CD1c-positive myeloid dendritic cell (primary cell): ENCODE measurements around the gene S1PR4.
"Not testable (repeated sequence)": the region's sequence is repeated elsewhere in the genome, so short reads cannot be mapped to it uniquely, and the experiment has no call there.

ENCODE experiments used
- DNase-seq: peaks from one replicate; pipeline ENCODE4 v3.0.0-alpha.2; 2016; ENCODE audit errors: extremely low spot score

S1PR4 gene

GRCh38 chr19:3179739-3180293, 1.2 kb downstream of the S1PR4 start:
- peak; percentile 44 for DNase-seq

GRCh38 chr19:3183721-3184641, 5.4 kb downstream of the S1PR4 start:
- DNase-seq: no peak

- no peak for DNase-seq
These were observed 6.4 kb downstream of the S1PR4 start for GRCh38 chr19:3184847-3185460.

DNA sequence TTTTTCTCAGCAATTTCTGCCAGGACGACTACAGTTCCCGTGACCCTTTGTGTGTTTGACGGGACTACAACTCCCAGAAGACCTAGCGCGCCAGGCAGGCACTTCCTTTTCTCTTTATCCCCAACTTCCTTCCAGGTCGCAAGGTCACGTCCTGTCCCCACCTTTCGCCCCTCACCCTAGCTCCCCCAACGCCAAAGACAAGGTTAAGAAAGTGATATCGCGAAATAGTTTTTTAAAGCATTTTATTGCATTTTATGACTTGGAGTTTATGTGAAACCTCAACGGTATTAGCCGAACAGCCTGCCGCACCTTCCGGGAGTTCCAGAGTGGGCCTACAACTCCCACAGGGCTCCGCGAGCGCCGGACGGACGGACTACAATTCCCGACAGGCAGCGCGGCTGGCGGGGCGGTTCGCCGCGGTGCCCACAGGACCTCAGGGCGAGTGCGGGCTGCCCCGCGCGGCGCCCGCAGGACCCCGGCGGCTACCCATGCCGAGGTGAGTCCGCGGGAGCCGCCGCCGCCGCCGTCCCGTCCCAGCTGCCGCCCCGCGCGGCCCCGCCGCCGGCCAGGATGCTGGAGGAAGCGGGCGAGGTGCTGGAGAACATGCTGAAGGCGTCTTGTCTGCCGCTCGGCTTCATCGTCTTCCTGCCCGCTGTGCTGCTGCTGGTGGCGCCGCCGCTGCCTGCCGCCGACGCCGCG, 7.0 kb downstream of the S1PR4 start, which contains the start of gene NCLN:
TSS of gene NCLN (plus strand) at position 470 of the 699 bp plus-strand sequence. CDS start at position 571, 101 bp downstream.
- peak; percentile 96 for DNase-seq

- no peak for DNase-seq
These were observed 7.7 kb downstream of the S1PR4 start for GRCh38 chr19:3186160-3186688.

GRCh38 chr19:3186891-3187661, 8.5 kb downstream of the S1PR4 start:
- peak; percentile 62 for DNase-seq

DNA sequence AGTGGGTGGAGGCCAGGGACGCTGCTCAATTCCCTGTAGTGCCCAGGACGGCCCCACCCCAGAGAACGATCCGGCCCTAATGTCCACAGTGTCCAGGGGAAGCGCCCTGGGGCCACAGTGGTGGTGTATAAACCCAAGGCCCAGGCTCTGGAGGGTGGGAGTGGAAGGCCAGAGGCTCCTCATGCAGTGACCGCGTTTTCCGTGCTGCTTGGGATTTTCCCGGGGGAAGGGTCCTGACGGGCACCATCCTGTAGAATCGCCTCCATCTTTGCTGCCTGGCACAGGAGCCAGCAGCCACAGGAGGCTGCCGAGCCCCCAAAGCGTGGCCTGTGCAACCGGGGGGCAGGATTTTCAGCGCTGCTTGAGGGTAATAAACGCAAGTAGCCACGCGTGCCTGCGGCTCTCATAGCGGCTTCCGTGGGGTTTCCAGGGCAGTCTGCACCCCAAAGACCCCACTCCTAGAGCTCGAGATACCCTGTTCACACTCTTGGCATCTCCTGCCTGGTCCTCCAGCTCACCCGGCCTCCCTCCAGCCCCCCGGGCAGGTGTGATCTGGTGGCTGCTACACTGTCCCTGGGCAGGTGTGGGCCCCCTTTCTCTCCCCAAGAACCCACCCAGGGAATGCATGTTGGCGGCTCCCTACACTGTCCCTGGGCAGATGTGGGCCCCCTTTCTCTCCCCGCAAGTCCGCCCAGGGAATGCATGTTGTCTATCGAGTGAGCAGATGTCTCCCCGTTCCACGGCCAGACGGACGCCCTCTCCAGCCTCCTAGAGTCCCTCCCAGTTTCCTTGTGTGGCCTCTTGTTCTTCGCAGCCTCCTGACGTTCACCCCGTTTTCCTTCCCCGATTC, 9.3 kb downstream of the S1PR4 start:
- DNase-seq: no peak

DNA sequence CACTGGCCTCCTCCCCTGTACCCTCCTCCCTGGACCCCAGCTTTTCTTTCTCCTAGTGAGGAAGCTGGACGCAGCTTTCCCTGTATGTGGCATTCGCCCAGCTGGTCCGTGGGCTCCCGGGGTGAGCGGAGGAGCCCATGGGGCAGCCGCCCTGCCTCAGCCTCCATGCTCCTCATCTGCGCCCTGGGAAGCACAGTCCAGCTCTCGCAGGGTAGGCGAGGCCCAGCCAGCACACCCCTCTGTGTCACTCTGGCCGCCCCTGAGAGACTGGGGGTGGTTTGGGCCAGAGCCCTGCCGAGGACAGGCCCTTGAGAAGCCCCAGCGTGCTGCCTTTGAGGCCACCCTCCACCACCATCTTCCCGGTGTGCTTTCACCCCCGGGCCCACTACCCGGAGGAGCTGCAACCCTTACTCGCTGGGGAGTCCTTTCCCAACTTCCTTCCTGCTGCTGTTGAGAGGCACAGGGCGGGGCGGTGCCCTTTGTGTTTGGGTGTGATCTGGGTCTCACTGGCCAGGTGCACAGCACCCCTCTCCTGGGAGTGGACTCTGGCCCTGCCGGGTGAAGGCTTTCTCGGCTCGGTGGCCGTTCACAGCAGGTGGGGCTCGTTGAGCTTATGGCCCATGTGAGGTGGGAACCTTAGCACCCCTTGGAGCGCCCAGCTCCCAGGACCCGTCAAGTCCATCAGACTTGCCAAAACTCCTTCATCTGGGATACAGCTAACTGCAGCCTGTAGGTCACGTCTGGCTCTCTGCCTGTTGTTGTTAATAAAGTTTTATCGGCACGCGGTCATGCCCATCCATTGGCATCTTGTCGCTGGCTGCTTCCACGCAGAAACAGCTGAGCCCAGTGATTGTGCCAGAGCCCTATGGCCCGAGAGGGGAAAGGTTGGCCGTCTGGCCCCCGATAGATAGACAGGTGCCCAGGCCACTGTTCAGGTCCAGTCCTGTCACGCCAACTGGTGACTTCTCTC, 10.3 kb downstream of the S1PR4 start:
- no peak for DNase-seq

DNA sequence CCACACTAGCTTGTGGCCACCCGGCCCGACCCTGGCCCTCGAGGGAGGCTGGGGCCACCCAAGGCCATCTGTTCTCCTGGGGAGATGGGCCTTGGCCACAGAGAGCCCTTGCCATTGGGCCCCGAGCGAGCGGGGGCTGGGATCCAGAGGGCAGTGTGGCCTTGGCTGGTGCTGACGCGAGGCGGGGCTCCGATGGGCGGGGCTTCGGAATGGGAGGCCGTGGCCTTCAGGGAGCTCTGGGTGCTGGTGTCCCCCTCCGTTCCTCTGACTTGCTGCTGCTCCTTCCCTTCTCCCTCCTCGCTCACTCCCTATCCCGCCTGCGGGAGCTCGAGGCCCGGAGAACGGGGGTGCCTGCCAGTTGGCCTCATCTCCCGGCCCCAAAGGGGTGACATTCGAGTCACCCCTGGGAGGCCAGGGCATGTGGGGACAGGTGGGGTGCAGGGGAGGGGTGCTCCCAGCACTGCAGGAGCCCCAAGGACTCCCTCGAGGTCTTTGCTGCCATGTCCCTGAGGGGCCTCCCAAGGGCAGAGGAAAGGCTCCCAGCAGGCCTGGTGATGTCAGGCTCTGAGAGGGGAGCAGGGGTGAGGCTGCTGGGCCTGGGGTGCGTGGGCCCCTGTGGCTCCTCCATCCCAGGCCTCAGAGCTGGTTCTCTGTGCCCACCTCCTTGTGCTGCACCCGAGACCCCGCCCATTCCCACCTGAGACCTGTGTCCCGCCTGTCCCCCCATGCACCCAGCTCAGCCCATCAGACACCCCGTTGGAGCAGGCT, 11.3 kb downstream of the S1PR4 start:
- no peak for DNase-seq

- no peak for DNase-seq
These were observed 11.9 kb downstream of the S1PR4 start for GRCh38 chr19:3190470-3190770.

GRCh38 chr19:3190921-3191805, 12.6 kb downstream of the S1PR4 start:
- no peak for DNase-seq

GRCh38 chr19:3191806-3192104, 13.2 kb downstream of the S1PR4 start:
- not testable (repeated sequence) for DNase-seq

- DNase-seq: no peak
These were observed 13.7 kb downstream of the S1PR4 start for GRCh38 chr19:3192228-3192635.

GRCh38 chr19:3192684-3193083, 14.1 kb downstream of the S1PR4 start:
- no peak for DNase-seq

DNA sequence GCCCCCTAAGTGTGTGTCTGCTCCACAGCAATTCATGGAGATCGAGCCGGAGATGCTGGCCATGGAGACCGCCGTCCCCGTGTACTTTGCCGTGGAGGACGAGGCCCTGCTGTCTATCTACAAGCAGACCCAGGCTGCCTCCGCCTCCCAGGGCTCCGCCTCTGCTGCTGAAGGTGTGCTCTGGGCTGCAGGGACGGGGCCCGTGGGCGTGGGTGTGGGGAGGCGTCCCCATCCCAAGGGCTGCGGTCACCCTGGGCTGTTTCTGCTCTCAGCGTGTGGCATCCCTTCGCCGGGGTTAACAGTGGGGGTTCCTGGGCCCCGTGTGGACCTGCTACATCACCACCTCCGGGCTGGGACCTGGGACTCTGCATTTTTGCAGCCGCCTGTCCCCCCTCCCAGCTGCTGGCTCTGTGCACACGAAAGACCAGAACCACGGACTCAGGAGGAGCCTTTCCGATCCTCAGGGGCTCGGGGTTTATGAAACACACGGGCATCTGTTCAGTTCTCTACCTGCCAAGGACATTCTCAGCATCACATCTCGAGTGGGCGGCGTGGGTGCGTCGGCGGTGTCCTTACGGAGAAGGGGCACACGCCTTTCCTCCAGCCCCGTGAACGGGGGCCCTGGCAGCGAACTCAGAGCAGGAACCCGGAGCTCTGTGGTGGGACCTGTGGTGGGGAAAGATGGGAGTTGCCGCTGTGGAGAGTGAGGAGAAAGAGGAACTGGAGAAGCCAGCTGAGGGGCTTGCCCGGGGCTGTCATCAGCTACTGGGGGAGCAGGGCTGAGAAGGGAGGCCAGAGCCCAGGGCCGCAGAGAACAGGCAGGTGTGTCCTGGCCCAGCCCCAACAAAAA, 14.9 kb downstream of the S1PR4 start:
- peak; percentile 14 for DNase-seq
